Activated T-helper 1 cell treated with anti-CD3 and anti-CD28 coated beads, Interleukin-2, amount 50 U/mL, for 16 hours (primary cell): ENCODE data around the gene CAPZB.

Experiments
- DNase-seq, 2 donors: peaks; one replicate each; pipeline ENCODE4 v3.0.0-alpha.2; 2020; ENCODE audit warnings: low read depth in 1 of 2, low spot score in 1 of 2

The CAPZB gene

GRCh38 chr1:19449454-19450228 is 35.7 kb downstream of the CAPZB start:
- no peak for DNase-seq

DNA sequence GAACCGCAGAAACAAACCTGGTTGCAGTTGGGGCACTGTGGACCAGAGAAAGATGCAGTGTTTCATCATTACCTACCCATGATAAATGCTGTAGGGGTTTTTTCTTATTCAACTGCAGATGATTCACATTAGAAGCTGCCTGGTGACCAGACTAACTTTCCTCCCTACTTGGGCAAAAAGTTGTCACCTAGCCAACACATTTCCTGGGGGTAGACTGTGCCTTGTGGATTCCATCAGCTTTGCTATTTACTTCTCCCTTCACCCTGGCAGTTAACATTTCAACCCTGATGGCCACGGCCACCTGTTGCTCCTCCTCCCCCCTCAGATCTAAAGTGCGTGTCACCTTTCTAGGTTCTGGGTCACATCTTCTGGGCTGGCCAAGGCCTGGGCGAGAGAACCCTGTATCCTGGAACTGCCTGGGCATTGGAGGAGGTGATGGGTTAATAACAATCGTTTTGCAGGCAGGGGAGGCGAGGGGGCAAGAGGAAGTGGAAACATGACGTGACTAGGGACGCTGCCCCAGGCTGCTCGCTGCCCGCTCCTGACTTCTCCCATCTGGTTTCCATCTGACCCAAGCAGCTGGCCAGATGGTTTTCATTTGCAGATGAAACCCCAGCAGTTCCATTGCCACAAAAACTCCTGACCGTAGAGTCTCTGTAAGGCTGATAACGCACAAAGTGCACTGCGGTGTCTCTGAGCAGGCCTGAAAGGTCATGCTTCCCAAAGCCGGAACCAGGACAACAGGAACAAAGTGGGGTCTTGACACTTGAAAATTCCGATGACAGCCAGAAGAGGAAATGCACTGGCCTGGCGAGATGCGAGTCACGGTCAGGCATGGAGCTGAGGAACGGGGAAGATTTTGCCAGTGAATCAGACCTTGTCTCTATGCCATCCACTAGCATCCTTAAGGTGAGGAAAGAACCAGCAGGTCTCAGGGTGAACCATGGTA is 36.6 kb downstream of the CAPZB start:
- DNase-seq, result no peak

DNA sequence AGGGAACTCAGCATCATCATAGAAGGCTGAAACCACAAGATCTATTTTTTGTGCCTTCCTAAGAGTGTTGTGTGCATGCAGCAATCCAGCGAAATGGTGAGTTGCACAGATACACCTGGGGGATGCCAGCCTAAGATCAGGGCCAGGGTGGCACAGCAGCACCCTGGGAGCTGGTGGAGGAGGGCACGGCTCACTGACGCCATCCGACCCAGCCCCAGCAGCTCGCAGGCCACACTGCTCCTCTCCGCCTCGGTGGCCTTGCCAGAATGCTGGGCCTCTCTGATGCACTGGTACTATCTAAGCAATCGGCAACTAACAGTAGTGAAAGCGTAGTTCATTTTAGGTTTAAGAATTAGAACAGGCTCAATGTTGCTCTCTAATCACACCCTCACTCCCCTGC is 37.8 kb downstream of the CAPZB start:
- no peak for DNase-seq

- DNase-seq, result no peak
Measured at GRCh38 chr1:19445417-19446342, 39.7 kb downstream of the CAPZB start.

GRCh38 chr1:19444296-19445021 is 40.9 kb downstream of the CAPZB start:
- DNase-seq, result no peak

GRCh38 chr1:19443326-19443725 is 42.0 kb downstream of the CAPZB start:
- no peak for DNase-seq

GRCh38 chr1:19442154-19443096 is 42.9 kb downstream of the CAPZB start:
- DNase-seq, result no peak

DNA sequence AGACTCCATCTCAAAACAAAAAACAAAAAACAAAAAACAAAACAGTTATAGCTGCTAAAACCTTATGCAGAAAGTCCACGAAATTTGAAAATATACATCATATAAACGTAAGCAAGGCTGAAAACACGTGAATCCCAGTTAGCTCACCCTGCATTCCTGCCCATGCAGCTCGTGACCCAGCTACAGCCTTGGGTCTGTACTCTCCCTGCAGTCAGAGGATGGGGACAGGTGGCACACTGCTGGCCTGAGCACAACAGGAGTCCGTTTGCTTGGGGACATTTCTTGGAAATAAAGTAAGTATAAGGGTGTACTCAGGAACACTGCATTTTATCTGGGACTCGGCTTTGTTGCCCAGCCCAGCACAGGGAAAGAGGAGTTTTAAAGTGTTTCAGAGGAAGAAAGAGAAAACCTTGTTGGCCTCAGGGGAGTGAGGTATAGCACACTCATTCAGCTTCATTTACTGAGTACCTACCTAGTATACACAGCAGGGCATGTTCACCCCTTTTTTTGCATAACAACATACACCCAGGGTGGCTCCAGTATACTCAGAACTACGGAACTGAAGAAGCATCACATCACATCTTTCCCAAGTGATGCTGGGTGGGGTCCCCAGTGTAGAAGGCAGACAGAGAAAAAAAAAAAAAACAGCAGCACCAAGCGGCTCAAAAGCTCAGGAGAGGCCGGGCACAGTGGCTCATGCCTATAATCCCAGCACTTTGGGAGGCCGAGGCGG is 44.1 kb downstream of the CAPZB start:
- no peak for DNase-seq

DNA sequence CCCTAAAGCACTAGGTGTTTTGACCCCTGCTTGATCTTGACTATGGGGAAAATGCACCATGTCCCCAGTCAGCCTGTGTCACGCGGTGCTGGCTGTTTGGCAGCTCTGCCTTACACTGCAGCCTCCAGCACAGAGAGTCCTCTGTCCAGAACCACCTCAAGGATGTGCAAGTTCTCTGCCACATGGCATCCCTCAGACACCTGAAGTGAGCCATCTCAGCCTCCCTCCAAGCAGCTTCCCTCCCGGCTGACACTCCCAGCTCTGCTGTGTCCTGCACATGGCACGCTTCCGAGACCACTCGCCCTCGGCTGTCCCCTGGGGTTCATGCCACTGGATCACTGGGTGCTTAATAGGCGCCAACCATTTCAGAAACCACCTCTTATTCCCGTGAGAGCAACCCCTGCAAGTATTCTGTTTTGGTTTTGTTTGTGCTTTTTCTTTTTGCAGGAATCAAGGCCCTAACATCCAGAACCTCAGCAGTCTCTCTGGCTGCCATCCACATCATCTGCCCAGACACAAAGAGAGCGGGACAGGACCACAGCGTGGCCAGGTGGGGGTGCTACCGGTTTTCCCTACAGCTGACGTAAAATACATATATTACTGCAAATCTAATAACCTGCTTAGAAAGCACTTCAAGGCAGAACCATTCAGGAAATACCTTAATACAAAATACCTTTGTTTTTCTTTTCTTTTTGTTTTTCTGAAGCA is 45.7 kb downstream of the CAPZB start:
- DNase-seq, result no peak

GRCh38 chr1:19438516-19439195 is 46.7 kb downstream of the CAPZB start:
- no peak for DNase-seq

DNA sequence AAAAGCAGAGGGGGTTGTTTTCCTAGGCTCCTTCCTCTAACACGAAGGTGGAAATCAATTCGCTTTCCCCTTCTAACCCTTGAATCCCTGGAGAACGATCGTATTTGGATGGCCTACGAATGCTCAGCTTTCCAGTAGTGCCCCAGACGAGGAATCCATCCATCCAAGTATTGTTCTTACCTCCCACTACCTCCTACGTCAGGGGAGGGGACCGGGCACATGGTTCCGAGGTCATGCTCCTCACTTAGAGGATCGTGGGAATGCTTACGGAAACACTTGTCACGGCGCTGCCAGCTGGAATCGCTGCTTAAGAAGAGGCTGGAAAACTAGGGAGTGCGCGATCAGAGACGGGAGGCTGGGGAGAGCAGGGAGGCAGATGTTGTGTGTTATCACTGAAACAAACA is 47.4 kb downstream of the CAPZB start:
- DNase-seq, result no peak

DNA sequence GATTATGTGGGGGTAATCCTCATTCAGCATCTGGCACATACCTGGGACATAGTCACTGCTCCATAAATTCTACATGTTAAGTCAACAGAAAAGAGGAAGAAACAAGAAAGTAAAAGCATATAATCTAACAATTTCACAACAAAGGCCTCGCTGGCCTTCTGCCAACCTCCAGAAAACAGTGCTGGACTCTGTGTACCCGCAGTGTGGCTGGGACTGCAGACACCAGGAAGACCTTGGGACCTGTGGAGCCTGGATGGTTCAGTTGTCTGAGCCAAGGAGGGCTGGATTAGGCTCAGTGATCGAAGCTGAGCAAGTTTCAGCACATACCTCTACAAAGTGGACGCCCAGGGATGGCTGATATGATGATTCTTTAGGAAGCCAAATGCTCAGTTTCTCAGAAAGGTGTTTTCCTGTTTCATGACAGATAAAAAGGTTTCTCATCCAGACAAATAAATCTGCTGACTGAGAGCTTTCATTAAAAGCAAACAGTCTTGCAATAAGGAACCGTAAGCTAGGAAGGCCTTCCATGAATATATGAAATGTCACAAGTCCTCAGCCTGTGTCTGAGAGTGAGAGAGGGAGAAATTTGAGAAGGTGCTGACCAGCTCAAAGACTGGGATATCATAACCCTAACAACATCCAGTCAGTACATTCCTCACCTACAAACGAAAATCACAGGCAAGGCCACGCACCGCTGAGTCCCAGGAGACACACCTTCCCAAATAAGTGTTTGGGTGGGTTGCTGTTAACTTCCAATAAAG is 48.4 kb downstream of the CAPZB start:
- DNase-seq, result no peak

DNA sequence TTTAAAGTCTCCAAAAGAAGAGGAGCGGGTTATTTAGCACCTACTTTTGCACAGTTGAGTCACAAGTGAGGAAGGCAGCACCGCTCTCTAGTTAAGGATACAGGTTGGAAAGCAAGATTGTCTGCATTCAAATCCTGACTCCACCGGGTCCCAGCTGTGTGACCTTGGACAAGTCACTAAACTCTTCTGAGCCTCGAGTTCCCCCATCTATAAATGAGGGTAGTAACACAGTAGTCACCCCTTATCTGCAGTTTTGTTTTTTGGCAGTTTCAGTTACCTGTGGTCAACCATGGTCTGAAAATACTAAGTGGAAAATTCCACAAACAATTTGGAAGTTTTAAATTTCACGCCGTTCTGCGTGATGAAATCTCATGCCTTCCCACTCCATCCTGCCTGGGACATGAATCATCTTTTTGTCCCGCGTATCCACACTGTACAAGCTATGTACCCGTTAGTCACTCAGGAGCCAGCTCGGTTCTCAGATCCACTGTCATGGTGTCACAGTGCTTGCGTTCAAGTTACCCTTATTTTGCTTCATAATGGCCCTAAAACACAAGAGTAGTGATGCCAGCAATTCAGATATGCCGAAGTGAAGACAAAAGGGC is 49.4 kb downstream of the CAPZB start:
- DNase-seq, result no peak

- DNase-seq, result no peak
Measured at GRCh38 chr1:19435181-19435580, 50.2 kb downstream of the CAPZB start.

- no peak for DNase-seq
Measured at GRCh38 chr1:19433719-19433998, 51.7 kb downstream of the CAPZB start.

GRCh38 chr1:19432943-19433718 is 52.2 kb downstream of the CAPZB start:
- no peak for DNase-seq
